Stomach (tissue), 9 donors: ENCODE measurements around the gene DUSP19. TPM values are rescaled to one million over a fixed set of nuclear protein-coding genes. Genes with fewer than 3 reads are reported as not detected.

Experiments used
- DNase-seq, 2 donors: peaks; one replicate each; pipeline versions ENCODE4 v3.0.0 to v3.0.0-alpha.2; 2013 to 2019
- H3K27ac ChIP-seq, 5 donors: fragments of 200-600 bp in 4 of 5; sonication (generic) in 4 of 5; one replicate each; pipeline ENCODE4 v1.5.1; 2013 to 2019; ENCODE audit warnings: mild to moderate bottlenecking in 1 of 5, moderate library complexity in 1 of 5
- H3K27me3 ChIP-seq, 3 donors: fragments of 200-600 bp; sonication (generic); one replicate each; pipeline ENCODE4 v1.5.1; 2017 to 2019; ENCODE audit warnings: mixed run types in 1 of 3
- H3K36me3 ChIP-seq, 4 donors: fragments of 200-600 bp; sonication (generic); 1 replicate in 3 of 4; 2 replicates in 1 of 4; pipeline ENCODE4 v1.5.1; 2016 to 2019
- H3K4me1 ChIP-seq, 4 donors: fragments of 200-600 bp; sonication (generic); one replicate each; pipeline ENCODE4 v1.5.1; 2016 to 2019
- H3K4me3 ChIP-seq, 4 donors: fragments of 200-600 bp; sonication (generic) in 3 of 4; one replicate each; pipeline ENCODE4 v1.5.1; 2016 to 2019; ENCODE audit warnings: mild to moderate bottlenecking in 1 of 4
- H3K9me3 ChIP-seq, 4 donors: fragments of 200-600 bp; sonication (generic); one replicate each; pipeline ENCODE4 v1.5.1; 2016 to 2019
- EP300 ChIP-seq: sonication (generic); formaldehyde crosslinking; IDR thresholded peaks from one replicate; pipeline ENCODE4 v1.6.1; 2017; ENCODE audit warnings: antibody characterized with exemption
- POLR2A ChIP-seq, 4 donors: fragments of 450-650 bp; IDR thresholded peaks; one replicate each; pipeline ENCODE4 v1.6.1; 2016; ENCODE audit warnings: antibody characterized with exemption in 4 of 4, control low read depth in 2 of 4, mild to moderate bottlenecking in 1 of 4, moderate library complexity in 1 of 4
- POLR2AphosphoS5 ChIP-seq, 3 donors: sonication (generic); formaldehyde crosslinking; IDR thresholded peaks; one replicate each; pipeline ENCODE4 v1.6.1; 2016; ENCODE audit warnings: antibody characterized with exemption in 3 of 3
- WGBS, 5 donors: extraction: QIAGEN DNeasy Blood & Tissue Kit in 3 of 5; methylation state at CpG; one replicate each; pipeline versions ENCODE4 v1.1.5 to v1.1.7; 2013 to 2018; 5-methylcytosine and 5-hydroxymethylcytosine counted together
- intact Hi-C: fragments of 100-400 bp; cut with DNase I; formaldehyde crosslinking; loops from one replicate; pipeline ENCODE4 v1.15.1; 2023; ENCODE audit warnings: low total_unique reads
- polyA plus RNA-seq, 3 donors: library from polyadenylated mRNA; stranded (reverse); fragments of 200-250 nt; gene quantifications; one replicate each; pipeline ENCODE4 v1.2.3, GENCODE V29; 2013
- total RNA-seq, 5 donors: library from RNA; depleted of rRNA; stranded (reverse); fragments of >200 nt; gene quantifications; one replicate each; pipeline versions ENCODE4 v1.1.0 to v1.2.3, GENCODE V29; 2014 to 2016
- TF ChIP-seq, protein P1 (sequence below), 7 experiments: fragments of 450-650 bp in 4 of 7; fragments of 200-600 bp in 3 of 7; sonication (generic) in 3 of 7; IDR thresholded peaks; one replicate each; pipeline ENCODE4 v1.5.1; 2016 to 2019; ENCODE audit warnings: antibody characterized with exemption in 7 of 7, control low read depth in 2 of 7, mild to moderate bottlenecking in 1 of 7
- donor health status: healthy with polysubstance abuse.
- donor health status: Bipolar disorder and iron deficiency.
- donor health status: healthy.

DUSP19 gene
- total and polyA plus RNA-seq, 8 donors, result 1.1 to 19.6 (median 4.3) TPM; not detected in 1

DNA sequence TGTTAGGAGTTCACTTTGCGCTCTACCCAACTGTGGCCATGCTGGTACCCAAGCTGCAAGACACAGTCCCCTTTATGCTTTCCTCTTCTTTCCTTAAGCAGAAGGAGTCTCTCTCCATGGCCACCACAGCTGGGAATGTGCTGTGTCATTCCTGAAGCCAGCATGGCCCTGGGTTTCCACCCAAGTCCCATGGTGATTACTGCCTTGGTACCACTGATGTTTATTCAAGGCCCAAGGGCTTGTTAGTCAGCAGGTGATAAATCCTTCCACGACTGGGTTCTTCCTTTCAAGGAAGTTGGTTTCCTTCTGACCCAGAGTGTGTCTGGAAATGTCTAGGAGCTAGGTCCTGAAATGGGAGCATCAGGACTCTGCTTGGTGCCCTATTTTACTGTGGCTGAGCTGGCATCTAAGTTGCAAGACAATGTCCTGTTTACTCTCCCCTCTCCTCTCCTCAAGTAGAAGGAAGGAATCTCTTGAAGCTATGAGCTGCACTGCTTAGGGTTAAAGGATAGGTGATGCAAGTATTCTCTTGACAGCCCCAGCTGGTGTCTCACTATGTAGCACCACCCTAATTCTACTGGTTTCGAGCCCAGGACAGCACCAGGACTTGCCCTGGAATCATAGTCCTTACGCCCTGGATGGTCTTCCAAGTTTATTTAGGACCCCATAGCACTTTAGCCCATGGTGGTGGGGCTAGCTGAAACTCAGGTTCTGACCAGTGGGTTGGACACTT, 27.0 kb downstream of the DUSP19 start:
- no peak for DNase-seq
- Histone ChIP-seq H3K4me1 (no peaks in the 10 kb centered on the region), H3K27me3 (no peaks in the 10 kb centered on the region), H3K36me3 (no peaks in the 10 kb centered on the region), H3K4me3 (no peak overlapping the region), H3K9me3 (no peaks in the 10 kb centered on the region), H3K27ac (no peak overlapping the region)
- 68 to 72% (median 69%) methylated on average over 4 of the region's 4 CpGs for WGBS, 5 donors
- TF ChIP-seq EP300 (no peak), POLR2AphosphoS5 (IDR thresholded peaks at IDR 0.05) (no peak), POLR2A (IDR thresholded peaks at IDR 0.05) (no peak)
- TF ChIP-seq, protein P1, sequence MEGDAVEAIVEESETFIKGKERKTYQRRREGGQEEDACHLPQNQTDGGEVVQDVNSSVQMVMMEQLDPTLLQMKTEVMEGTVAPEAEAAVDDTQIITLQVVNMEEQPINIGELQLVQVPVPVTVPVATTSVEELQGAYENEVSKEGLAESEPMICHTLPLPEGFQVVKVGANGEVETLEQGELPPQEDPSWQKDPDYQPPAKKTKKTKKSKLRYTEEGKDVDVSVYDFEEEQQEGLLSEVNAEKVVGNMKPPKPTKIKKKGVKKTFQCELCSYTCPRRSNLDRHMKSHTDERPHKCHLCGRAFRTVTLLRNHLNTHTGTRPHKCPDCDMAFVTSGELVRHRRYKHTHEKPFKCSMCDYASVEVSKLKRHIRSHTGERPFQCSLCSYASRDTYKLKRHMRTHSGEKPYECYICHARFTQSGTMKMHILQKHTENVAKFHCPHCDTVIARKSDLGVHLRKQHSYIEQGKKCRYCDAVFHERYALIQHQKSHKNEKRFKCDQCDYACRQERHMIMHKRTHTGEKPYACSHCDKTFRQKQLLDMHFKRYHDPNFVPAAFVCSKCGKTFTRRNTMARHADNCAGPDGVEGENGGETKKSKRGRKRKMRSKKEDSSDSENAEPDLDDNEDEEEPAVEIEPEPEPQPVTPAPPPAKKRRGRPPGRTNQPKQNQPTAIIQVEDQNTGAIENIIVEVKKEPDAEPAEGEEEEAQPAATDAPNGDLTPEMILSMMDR (IDR thresholded peaks at IDR 0.05), result no peak
- intact Hi-C loops, result no loop called here

DNA sequence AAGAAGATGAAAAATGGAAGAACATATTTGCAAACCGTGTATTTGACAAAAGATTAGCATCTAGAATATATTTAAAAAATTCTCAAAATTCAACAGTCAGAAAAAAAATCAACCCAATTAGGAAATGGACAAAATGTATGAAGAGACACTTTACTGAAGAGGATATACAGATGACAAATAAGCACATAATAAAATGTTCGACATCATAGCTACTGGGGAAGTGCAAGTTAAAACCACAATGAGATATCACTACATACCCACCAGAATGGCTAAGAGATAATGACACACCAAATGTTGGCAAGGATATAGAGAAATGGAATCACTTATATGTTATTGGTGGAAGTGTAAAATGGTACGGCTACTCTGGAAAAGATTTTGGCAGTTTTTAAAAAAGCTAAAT, 34.0 kb downstream of the DUSP19 start:
- intact Hi-C loops, result no loop called here
- no peaks in the 10 kb centered on the region for H3K9me3 ChIP-seq
- TF ChIP-seq POLR2AphosphoS5 (IDR thresholded peaks at IDR 0.05) (no peak), EP300 (no peak), POLR2A (IDR thresholded peaks at IDR 0.05) (no peak)
- TF ChIP-seq, protein P1 (IDR thresholded peaks at IDR 0.05), result no peak
- 87 to 95% (median 91%) methylated on average over 3 of the region's 3 CpGs for WGBS, 5 donors
- no peaks in the 10 kb centered on the region for H3K27me3 ChIP-seq
- no peak overlapping the region for H3K27ac ChIP-seq
- no peak for DNase-seq
- H3K4me3 ChIP-seq, result no peak overlapping the region
- H3K36me3 ChIP-seq, result no peaks in the 10 kb centered on the region
- H3K4me1 ChIP-seq, result no peaks in the 10 kb centered on the region

DNA sequence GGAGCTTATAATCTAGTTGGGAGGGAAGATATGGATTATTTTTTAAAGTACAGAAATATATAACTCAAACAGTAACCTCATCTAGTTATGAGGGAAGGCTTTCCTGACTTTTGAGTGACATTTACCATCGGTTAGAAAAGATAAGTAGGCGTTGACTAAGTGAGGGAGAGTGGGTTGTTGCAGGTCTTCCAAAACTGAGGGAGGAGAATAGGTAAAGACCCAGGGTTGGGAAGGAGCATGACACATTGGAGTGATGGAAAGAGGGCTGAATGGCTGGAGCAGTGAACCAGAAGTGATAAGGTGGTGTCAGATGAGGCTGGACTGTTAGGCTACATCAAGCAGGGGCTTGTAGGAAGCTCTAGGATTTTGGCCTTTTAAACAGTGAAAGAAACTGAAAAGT, 35.1 kb downstream of the DUSP19 start:
- intact Hi-C loops, result no loop called here
- H3K27ac ChIP-seq, result no peak overlapping the region
- H3K4me3 ChIP-seq, result no peak overlapping the region
- H3K9me3 ChIP-seq, result no peaks in the 10 kb centered on the region
- no peaks in the 10 kb centered on the region for H3K27me3 ChIP-seq
- H3K4me1 ChIP-seq, result no peaks in the 10 kb centered on the region
- no peaks in the 10 kb centered on the region for H3K36me3 ChIP-seq
- TF ChIP-seq POLR2A (IDR thresholded peaks at IDR 0.05) (no peak), POLR2AphosphoS5 (IDR thresholded peaks at IDR 0.05) (no peak), EP300 (no peak)
- TF ChIP-seq, protein P1 (IDR thresholded peaks at IDR 0.05), result no peak
- 41 to 61% (median 53%) methylated on average over 2 of the region's 2 CpGs for WGBS, 5 donors
- no peak for DNase-seq

DNA sequence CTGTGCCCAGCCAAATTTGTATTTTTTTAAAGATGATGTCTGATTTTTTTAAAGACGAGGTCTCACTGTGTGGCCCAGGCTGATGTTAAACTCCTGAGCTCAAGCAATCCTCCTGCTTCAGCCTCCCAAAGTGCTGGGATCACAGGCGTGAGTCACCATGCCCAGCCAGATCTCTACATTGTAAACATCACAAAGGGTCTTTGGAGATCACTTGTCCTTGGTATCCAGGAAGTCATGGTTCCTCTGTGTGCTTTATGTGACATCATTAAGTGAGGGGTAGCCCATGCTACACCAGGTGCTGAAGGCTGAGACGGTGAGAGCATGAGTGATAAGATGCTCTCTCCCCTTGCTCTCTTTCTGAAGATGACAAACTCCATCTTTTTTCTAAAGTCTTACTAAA, 38.7 kb downstream of the DUSP19 start:
- Histone ChIP-seq H3K4me3 (no peak overlapping the region), H3K36me3 (no peaks in the 10 kb centered on the region), H3K27me3 (no peaks in the 10 kb centered on the region), H3K9me3 (no peaks in the 10 kb centered on the region), H3K4me1 (no peaks in the 10 kb centered on the region), H3K27ac (no peak overlapping the region)
- intact Hi-C loops, result no loop called here
- DNase-seq, result no peak
- TF ChIP-seq POLR2A (IDR thresholded peaks at IDR 0.05), result no peak
- TF ChIP-seq POLR2AphosphoS5 (IDR thresholded peaks at IDR 0.05), result no peak
- TF ChIP-seq, protein P1 (IDR thresholded peaks at IDR 0.05), result no peak
- TF ChIP-seq EP300, result no peak
- WGBS, 5 donors, result 80 to 96% (median 84%) methylated on average over 3 of the region's 3 CpGs
